PC-9 (cell line): ENCODE results near the gene TICAM2. TPM values are rescaled to one million over a fixed set of nuclear protein-coding genes. Genes with fewer than 3 reads are reported as not detected.

Experiments
- BruUV-seq: library from RNA; stranded (reverse); fragments of 400-500 nt; replicated peaks from 2 replicates; lab custom pipeline; 2021; lab: Mats Ljungman, UMichigan
- CTCF ChIA-PET: fragments of 300-600 bp; sonication (Branson Sonifier 250); formaldehyde crosslinking; loops from one replicate; lab custom pipeline; 2022; ENCODE audit warnings: antibody characterized with exemption; lab: Charles Lee
- POLR2A ChIA-PET: fragments of 300-600 bp; sonication (Branson Sonifier 250); formaldehyde crosslinking; loops from one replicate; lab custom pipeline; 2022; ENCODE audit warnings: antibody characterized with exemption; ENCODE audit not compliant: unreplicated experiment; lab: Charles Lee
- DNase-seq, 2 experiments: peaks; one replicate each; pipeline versions ENCODE4 v3.0.0 to v3.0.0-alpha.2; 2015 to 2022; ENCODE audit warnings: mixed read lengths in 1 of 2
- H2AFZ ChIP-seq: fragments of 200-600 bp; sonication (generic); 2 replicates; pipeline ENCODE4 v1.8.1; 2017; ENCODE audit warnings: antibody characterized with exemption
- H3F3A ChIP-seq: fragments of 200-600 bp; sonication (generic); 2 replicates; pipeline ENCODE4 v1.8.1; 2017; ENCODE audit warnings: antibody characterized with exemption, mild to moderate bottlenecking, low read depth; ENCODE audit not compliant: insufficient read depth
- H3K27ac ChIP-seq: fragments of 200-600 bp; sonication (generic); 2 replicates; pipeline ENCODE4 v1.6.1; 2016; ENCODE audit warnings: mixed run types
- H3K27me3 ChIP-seq: fragments of 200-600 bp; sonication (generic); 2 replicates; pipeline ENCODE4 v1.6.1; 2016; ENCODE audit warnings: low read depth, mixed run types; ENCODE audit not compliant: insufficient read depth
- H3K36me3 ChIP-seq: fragments of 200-600 bp; sonication (generic); 2 replicates; pipeline ENCODE4 v1.6.1; 2016; ENCODE audit warnings: low read depth, mixed run types
- H3K4me1 ChIP-seq: fragments of 200-600 bp; sonication (generic); replicated peaks from 2 replicates; pipeline ENCODE4 v1.6.1; 2016; ENCODE audit warnings: mixed run types; ENCODE audit not compliant: insufficient read depth
- H3K4me2 ChIP-seq: fragments of 200-600 bp; sonication (generic); 2 replicates; pipeline ENCODE4 v1.6.1; 2017; ENCODE audit warnings: mixed run types
- H3K4me3 ChIP-seq: fragments of 200-600 bp; sonication (generic); 2 replicates; pipeline ENCODE4 v1.6.1; 2016; ENCODE audit warnings: mixed run types
- H3K79me2 ChIP-seq: fragments of 200-600 bp; sonication (generic); 2 replicates; pipeline ENCODE4 v1.6.1; 2017; ENCODE audit warnings: low read depth, mixed run types
- H3K9me2 ChIP-seq: fragments of 200-600 bp; sonication (generic); 2 replicates; pipeline ENCODE4 v1.8.1; 2017; ENCODE audit warnings: mild to moderate bottlenecking; ENCODE audit not compliant: insufficient read depth
- H3K9me3 ChIP-seq: fragments of 200-600 bp; sonication (generic); 2 replicates; pipeline ENCODE4 v1.8.1; 2016; ENCODE audit warnings: low read depth; ENCODE audit not compliant: insufficient read depth
- H4K20me1 ChIP-seq: fragments of 200-600 bp; sonication (generic); 2 replicates; pipeline ENCODE4 v1.8.1; 2017; ENCODE audit not compliant: insufficient read depth
- EZH2 ChIP-seq: fragments of 200-600 bp; sonication (generic); IDR thresholded peaks from 2 replicates; pipeline ENCODE4 v1.8.0; 2017; ENCODE audit warnings: antibody characterized with exemption, low read depth
- intact Hi-C: fragments of 100-400 bp; cut with micrococcal nuclease; formaldehyde crosslinking; loops from one replicate; pipeline ENCODE4 v1.10.0; 2022; ENCODE audit not compliant: unreplicated experiment
- total RNA-seq: library from RNA; stranded (reverse); gene quantifications from 2 replicates; pipeline ENCODE4 v1.2.3, GENCODE V29; 2021
- TF ChIP-seq, protein P1 (sequence below): fragments of 200-600 bp; sonication (generic); conservative IDR thresholded peaks from 2 replicates; pipeline ENCODE4 v1.6.1; 2017; ENCODE audit warnings: mixed run types, antibody characterized with exemption, mild to moderate bottlenecking, moderate library complexity

Gene TICAM2
- total RNA-seq, 1 experiment from 2014 or later: 1.8 TPM

DNA sequence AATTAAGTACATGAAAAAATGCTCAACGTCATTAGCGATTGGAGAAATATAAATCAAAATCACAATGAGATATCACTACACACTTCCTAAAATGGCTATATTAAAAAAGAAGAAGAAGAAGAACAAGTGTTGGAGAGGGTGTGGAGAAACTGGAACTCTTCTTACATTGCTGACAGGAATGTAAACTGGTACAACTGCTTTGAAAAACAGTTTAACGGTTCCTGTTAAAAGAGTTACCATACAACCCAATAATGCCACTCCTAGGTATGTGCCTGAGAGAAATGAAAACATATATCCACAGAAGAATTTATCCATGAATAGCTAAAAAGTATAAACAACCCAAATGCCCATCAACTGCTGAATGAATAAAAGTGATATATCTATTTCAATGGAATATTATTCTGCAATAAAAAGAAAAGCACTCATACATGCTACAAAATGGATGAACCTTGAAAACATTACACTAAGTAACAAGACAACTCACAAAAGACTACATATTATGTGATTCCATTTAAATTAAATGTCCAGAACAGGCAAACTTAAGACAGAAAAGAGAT lies 66.7 kb downstream of the TICAM2 start:
- no peak for TF ChIP-seq EZH2
- H3K4me3 ChIP-seq: no peak overlapping the region
- CTCF ChIA-PET: interaction anchor here (1.1 kb wide), 1 partner anchor 39 kb away, joined by 5 read pairs; no protein-coding TSS in a partner anchor
- no peaks in the 10 kb centered on the region for H3K9me2 ChIP-seq
- POLR2A ChIA-PET: no interaction called here
- H3K36me3 ChIP-seq: peaks cover 91% of the 10 kb centered on the region
- H3K79me2 ChIP-seq: peaks cover 100% of the 10 kb centered on the region
- intact Hi-C loops: no loop called here
- H3F3A ChIP-seq: peaks cover 23% of the 10 kb centered on the region
- H4K20me1 ChIP-seq: peaks cover under 1% of the 10 kb centered on the region; the same call in 1 of the 2 replicates
- no peak overlapping the region for H2AFZ ChIP-seq
- no peak overlapping the region for H3K27ac ChIP-seq
- H3K4me1 ChIP-seq: peaks cover 86% of the 10 kb centered on the region
- H3K27me3 ChIP-seq: no peaks in the 10 kb centered on the region
- BruUV-seq: no TSS peak
- DNase-seq: no peak
- 0 out of 2 replicates have a peak overlapping the region, but pooled peaks have one; percentile 24 for H3K4me2 ChIP-seq
- H3K9me3 ChIP-seq: peaks cover 18% of the 10 kb centered on the region; the same call in 1 of the 2 replicates

DNA sequence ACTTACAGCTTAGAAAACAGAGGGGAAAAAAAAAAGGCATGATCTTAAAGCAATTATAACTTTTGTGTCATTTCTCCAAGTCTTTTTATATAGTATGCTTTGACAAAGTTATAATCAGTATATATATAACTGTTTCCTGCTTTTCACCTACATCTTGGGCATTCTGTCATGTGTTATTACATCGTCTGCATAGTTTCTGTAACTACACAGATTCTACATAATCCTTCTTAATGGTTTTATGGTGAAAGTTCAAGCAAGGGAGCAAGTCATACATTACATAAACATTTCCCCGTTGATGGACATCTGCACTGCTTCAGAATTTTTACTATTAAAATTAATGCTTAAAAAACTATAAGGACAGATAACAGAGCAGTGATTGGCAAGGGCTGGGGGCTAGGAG lies 69.8 kb downstream of the TICAM2 start:
- Histone ChIP-seq H3K36me3 (peaks cover 83% of the 10 kb centered on the region), H4K20me1 (no peaks in the 10 kb centered on the region), H3K4me2 (peak overlapping the region; percentile 30), H3K79me2 (peaks cover 99% of the 10 kb centered on the region), H3K4me1 (peaks cover 56% of the 10 kb centered on the region), H3K27ac (peak overlapping the region; percentile 69), H3F3A (peaks cover 23% of the 10 kb centered on the region), H2AFZ (no peak overlapping the region), H3K9me3 (peaks cover 15% of the 10 kb centered on the region; the same call in 1 of the 2 replicates), H3K4me3 (no peak overlapping the region), H3K27me3 (no peaks in the 10 kb centered on the region), H3K9me2 (no peaks in the 10 kb centered on the region)
- DNase-seq: peak in 1 of 2 experiments; percentile 59
- TF ChIP-seq, protein P1, sequence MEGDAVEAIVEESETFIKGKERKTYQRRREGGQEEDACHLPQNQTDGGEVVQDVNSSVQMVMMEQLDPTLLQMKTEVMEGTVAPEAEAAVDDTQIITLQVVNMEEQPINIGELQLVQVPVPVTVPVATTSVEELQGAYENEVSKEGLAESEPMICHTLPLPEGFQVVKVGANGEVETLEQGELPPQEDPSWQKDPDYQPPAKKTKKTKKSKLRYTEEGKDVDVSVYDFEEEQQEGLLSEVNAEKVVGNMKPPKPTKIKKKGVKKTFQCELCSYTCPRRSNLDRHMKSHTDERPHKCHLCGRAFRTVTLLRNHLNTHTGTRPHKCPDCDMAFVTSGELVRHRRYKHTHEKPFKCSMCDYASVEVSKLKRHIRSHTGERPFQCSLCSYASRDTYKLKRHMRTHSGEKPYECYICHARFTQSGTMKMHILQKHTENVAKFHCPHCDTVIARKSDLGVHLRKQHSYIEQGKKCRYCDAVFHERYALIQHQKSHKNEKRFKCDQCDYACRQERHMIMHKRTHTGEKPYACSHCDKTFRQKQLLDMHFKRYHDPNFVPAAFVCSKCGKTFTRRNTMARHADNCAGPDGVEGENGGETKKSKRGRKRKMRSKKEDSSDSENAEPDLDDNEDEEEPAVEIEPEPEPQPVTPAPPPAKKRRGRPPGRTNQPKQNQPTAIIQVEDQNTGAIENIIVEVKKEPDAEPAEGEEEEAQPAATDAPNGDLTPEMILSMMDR: no peak
- no peak for TF ChIP-seq EZH2
- intact Hi-C loops: no loop called here
- ChIA-PET CTCF (no interaction called here), POLR2A (interaction anchor here (0.6 to 0.7 kb wide), 2 partner anchors 16 to 1922 kb away, joined by 5 read pairs; no protein-coding TSS in a partner anchor)
- no TSS peak for BruUV-seq

DNA sequence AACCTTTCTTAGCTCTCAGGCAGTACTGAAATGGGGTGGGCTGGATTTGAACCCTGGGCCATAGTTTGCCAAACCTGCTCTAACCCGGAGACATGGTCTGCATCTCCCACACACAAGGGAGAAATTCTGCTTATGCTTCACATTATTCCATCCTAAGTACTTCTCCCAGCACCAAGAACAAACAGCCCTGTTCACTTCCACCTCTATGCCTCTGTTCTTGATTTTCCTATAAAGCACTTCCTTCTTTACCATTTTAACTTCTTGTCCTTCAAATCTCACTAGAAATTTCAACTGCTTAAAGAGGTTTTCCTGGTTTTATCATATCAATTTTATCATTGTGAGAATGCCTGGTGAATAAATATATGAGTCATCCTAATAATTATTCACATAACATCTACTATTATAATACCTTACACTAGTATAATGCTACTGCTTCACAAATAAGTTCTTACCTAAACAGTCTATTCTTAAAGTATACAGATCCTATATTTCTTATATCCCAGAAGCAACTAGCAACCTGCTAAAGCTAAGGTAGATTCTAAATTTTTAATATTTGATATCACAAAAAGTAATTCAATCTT lies 70.4 kb downstream of the TICAM2 start:
- peak overlapping the region; percentile 69 for H3K27ac ChIP-seq
- DNase-seq: no peak
- CTCF ChIA-PET: no interaction called here

More for the DNA sequence above, 70.4 kb downstream of the TICAM2 start:
- Histone ChIP-seq H3K4me3 (no peak overlapping the region), H3F3A (peaks cover 23% of the 10 kb centered on the region), H3K4me1 (peaks cover 49% of the 10 kb centered on the region), H3K9me3 (peaks cover 9% of the 10 kb centered on the region; the same call in 1 of the 2 replicates), H3K9me2 (no peaks in the 10 kb centered on the region), H3K4me2 (peak overlapping the region; percentile 30), H3K36me3 (peaks cover 83% of the 10 kb centered on the region), H3K79me2 (peaks cover 99% of the 10 kb centered on the region), H2AFZ (no peak overlapping the region), H4K20me1 (no peaks in the 10 kb centered on the region), H3K27me3 (no peaks in the 10 kb centered on the region)
- no TSS peak for BruUV-seq
- no peak for TF ChIP-seq EZH2
- TF ChIP-seq, protein P1: no peak
- intact Hi-C loops: no loop called here
- POLR2A ChIA-PET: interaction anchor here (0.6 to 0.7 kb wide), 2 partner anchors 17 to 1923 kb away, joined by 5 read pairs; no protein-coding TSS in a partner anchor
